HG02870 (cell line): ENCODE data around the gene UPP1.

Experiments used
- ATAC-seq: cut with Tn5 transposase; IDR thresholded peaks from one replicate; pipeline ENCODE4 v1.9.1; 2021; ENCODE audit warnings: mild to moderate bottlenecking, moderate library complexity; ENCODE audit not compliant: unreplicated experiment

Gene UPP1

DNA sequence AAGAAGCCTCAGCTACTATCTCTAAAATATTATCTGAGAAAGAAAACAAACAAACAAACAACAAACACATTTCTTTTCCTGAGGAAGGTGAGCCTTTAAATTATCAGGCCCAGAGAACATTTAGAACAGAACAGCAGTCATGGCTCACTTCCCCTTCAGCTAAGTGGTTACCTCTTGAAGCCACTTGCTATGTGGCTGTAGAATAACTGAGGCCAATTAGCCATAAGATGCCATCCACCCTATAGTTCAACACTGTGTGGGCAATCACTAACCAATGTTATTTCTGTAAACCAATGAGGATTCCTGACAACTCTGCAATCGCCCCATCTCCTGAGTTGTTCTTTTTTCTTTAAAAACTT lies 3.7 kb upstream of the UPP1 start:
- ATAC-seq, result peak; percentile 10

GRCh38 chr7:48085942-48086341 lies 3.1 kb upstream of the UPP1 start:
- no peak for ATAC-seq

GRCh38 chr7:48087349-48087748 lies 1.7 kb upstream of the UPP1 start:
- ATAC-seq, result peak; percentile 8

DNA sequence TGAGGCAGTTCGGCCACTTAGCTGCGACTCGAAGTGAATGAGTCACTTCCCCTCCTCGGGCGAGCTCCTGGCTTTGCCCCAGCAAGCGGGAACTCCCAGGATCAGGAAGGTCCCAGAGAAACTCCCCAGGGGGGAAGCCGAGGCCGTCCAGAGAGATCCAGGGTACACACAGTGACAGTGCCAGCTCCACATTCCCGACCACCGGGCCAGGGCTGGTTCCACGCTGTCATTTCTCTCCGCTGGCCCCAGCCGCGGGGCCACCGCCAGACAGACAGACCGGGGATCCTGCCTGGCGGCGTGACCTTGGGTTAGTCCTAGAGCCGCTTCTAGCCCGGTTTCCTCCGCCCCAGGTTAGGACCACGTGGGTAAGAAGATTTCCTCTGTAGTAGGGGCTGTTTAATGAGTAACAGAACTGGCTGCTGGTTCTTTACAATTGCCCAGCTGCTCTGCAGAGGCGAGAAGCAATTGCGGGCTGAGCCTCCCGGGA lies 463 bp upstream of the UPP1 start:
- peak; percentile 44 for ATAC-seq

GRCh38 chr7:48090095-48090805 lies 1.2 kb downstream of the UPP1 start:
- ATAC-seq, result no peak

DNA sequence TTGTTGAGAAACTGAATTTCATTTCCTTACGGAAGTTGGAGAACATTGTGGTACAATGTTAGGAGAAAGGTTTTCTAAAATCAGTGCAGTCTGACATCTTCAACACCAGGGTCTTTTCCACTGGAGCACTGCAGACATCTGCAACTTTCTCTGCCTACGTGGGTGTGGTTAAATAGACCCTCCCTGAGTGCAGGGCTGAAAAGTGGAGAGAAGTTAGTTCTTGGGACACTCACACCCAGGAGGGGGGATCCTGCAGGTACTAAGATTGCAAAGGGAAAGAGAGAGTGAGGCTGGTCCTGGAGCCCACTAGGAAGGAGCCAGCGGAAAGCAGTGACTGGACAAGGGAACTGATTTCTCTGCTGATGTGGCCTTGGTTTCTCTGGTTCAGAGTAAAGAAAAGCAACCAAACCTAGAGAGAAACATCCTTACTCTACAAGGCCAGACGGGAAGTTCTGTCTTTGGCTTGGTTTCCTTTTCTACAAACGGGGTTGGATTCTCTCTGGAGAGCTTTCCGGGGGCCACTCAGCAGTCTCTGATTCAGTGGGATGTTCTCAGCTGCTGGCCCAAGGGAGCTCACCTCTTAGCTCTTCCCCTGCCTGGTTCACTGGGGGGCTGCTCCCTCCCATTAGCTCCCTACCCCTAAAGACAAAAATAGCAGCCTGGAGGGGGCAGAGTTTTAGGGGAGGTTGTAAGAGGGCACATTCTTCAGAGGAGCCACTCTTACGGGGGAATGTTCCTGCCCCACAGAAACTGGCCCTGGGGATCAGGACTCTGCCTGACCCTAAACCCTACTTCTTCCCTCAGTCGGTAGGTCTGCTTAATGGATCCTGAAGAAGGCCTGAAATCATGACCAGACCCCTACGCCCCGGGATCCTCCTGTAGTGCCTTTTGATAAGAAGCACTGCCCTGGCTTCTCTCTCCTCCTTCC lies 2.7 kb downstream of the UPP1 start:
- ATAC-seq, result no peak

DNA sequence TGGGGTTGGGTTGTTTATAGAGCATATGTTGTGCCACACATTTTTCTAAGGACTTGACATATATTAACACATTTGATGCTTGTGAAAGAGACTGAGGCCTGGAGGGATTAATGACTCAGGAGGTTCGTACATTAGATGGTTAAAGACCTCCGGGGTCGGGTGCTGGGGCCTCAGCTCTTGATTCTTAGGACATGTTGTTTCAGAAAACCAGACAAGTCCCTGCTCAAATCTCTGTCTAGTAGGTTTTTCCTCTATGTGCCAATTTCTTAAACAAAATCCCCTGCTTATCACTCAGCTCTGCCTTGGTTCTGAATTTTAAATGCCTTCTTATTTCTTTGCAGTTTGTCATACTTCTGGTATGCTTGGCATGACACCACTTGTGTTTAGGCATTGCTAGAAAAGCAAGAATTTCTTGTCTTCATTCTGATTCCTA lies 5.8 kb downstream of the UPP1 start:
- no peak for ATAC-seq

- no peak for ATAC-seq
Observed at GRCh38 chr7:48096273-48096672, 7.2 kb downstream of the UPP1 start.

DNA sequence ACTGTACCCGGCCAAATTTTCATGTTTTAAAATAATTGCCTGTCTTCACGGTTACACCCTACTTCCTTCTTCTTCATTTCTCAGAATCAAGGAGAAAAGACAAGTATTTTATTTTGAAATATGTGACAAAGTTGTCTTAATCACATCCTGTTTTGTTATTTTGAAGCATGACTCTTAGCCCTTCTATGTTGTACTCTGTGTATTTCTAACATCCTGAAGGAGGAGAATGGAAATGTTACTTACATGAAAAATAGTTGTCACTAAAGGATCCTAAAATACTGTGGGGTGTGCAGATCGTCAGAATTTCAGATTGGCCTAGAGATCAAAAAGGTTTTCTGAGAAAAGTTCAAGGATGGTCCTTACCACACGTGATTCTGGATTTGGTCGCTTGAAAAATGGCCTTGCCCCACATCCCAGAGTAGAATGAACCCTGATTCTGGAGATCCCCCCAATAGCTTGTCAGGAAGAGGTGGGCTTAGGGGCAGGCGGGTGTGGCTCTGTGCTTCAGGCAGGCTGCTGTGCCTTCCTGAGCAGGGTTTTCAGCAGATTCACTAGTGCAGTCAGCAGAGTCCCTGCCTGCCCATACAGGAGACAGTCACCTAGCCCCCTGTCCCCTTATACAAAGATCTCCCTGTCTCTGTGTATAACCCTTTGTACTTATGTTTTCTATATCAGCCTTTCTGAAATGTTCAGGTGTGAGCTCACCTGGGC lies 8.6 kb downstream of the UPP1 start:
- ATAC-seq, result no peak

- ATAC-seq, result no peak
Observed at GRCh38 chr7:48098846-48099245, 9.8 kb downstream of the UPP1 start.

GRCh38 chr7:48099781-48100180 lies 10.7 kb downstream of the UPP1 start:
- ATAC-seq, result no peak

DNA sequence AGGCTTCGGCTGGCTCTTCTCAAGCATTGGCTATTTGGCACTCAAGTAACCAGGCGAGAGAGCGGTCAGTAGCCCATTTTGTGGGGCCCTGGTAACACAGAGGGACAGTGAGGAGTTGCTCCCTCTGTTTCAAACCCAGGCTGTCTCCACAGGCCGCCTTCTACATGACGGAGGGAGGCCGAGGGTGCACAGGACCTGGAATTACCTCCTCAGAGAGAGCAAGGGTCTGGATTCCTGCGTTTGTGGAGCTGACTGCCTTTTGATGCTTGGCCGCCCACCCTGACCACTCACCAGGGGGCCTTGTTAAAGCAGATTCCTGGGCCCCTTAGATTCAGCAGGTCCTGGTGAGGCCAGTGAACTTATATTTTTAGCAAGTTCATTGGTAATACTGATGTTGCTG lies 12.3 kb downstream of the UPP1 start:
- no peak for ATAC-seq

DNA sequence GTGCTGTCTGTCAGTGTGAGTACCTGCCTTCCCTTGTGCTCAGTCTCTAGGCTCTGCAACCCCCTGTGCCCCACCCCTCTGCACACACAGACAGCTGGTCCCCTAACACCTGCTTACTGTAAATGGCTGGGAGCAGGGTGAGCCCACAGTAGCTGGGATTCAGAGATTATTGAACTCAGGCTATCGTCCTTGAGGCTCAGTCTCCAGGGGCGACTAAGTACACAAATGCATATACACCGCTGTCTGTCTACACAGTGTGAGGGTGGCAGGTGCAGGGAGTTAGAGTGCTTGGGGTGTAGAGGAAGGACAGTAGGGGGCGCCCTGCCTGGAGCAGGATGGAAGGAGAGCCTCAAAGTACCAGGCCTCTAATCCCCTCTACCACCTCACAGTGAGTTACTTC lies 12.9 kb downstream of the UPP1 start:
- ATAC-seq, result no peak

DNA sequence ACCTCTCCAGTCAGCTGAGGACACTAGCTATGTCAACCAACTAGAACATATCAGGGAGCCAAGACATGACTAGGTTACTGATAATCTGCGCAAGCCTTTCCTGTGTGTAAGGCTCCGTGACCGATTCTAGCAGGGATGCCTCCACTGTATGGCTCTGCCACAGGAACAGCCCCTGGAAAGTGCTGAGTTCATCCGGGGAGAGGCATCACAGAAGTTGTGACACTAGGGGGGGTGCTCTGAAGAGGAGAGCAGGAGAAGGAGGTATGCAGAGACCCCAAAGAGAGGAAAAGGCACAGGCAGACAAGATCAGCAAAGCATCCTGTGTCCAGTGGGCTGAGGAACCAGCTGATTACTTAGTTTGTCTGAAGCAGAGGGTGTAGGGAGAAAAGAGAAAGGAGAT lies 13.5 kb downstream of the UPP1 start:
- no peak for ATAC-seq

DNA sequence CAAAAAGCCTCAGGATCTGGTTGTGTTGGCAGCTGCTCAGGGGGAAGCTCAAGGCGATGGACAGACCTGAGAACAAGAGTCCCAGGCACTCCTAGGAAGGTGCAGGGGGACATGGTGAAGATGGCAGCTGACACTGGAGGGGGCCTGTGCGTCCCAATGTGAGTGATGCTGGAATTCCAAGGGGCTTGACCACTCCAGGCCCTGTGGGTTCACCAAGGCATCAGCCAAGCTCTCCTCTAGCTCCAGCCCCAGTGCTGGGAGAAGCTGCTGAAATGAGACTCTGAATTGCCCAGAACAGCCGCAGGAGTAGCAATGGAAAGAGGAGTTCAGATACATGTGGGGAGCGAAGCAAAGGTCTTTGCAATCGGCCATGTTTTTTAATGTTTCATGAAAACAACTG lies 16.0 kb downstream of the UPP1 start:
- no peak for ATAC-seq

GRCh38 chr7:48106906-48107659 lies 18.0 kb downstream of the UPP1 start:
- no peak for ATAC-seq

DNA sequence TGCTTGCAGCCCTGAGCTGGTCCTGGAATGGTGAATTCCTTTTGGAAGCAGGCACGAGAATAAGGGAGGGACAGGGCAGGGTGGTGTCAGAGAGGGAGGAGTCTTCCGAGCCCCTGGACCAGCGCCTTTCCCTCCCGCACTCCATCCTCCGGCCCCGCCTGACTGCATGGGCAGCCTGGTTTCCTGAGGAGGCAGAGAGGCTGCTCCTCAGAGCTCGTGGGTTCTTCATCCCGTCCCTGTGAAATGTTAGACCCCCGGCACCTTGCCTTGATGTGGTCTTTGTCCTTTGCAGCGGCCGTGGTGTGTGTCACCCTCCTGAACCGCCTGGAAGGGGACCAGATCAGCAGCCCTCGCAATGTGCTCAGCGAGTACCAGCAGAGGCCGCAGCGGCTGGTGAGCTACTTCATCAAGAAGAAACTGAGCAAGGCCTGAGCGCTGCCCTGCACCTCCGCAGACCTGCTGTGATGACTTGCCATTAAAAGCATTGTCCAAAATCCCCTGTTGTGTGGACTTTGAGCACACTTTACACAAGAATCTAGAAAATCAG lies 18.9 kb downstream of the UPP1 start:
- ATAC-seq, result no peak

- no peak for ATAC-seq
Observed at GRCh38 chr7:48108959-48109847, 20.1 kb downstream of the UPP1 start.

DNA sequence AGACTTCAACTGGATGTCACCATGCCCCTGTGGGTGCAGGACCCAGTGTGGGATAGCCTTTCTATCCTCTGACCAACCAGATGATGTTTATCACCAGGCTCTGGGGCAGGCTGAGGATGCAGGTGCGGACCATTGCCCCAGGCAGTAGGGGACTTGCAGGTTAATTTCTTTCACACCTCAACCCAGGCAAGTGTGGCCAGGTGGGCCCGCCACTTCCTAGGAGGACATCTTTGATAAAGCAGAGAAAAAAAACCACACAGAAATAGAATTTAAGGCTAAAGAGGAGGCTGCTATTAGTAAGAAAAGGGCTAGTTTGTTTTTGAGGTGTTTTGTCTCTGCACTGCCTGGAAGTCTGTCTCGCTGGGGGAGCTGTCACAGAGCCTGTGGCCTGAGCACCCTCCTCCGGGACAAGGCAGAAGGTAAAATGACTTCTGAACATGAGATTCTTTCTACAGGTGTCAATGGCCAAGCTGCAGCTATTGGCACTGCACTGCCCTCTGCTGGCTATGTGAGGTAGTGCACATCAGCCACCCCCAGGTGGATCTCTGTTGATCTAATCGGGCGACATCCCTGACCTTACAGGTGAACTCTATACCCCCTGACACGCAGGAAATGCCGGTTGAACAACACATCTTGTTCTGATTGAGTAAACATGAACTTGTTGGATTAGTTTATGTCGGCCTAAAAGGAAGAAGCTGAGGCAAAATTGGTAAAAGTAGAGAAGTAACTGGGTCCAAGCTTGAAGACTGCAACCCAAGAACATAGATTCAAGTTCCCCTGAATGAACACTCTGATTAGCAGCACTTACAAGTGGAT lies 21.0 kb downstream of the UPP1 start:
- peak; percentile 86 for ATAC-seq
